GM12878 (cell line): ENCODE measurements around the gene DAB2.

ENCODE experiments used
- ASH2L ChIP-seq: fragments of 300-600, 200-600 bp; sonication (generic); IDR thresholded peaks from 2 replicates; pipeline ENCODE4 v1.6.1; 2017; ENCODE audit warnings: low read depth, mild to moderate bottlenecking, borderline replicate concordance
- GABPA ChIP-seq: IDR thresholded peaks from 2 replicates; pipeline ENCODE4 v1.6.1; 2014; ENCODE audit warnings: antibody characterized with exemption, low read depth, mild to moderate bottlenecking, inconsistent platforms
- POLR2A ChIP-seq: IDR thresholded peaks from 2 replicates; pipeline ENCODE4 v1.6.1; 2011; ENCODE audit warnings: low read depth, mild to moderate bottlenecking, low read length
- ZNF24 ChIP-seq: fragments of 450-650 bp; IDR thresholded peaks from 2 replicates; pipeline ENCODE4 v1.6.1; 2017; ENCODE audit warnings: antibody characterized with exemption, mild to moderate bottlenecking
- TF ChIP-seq, protein P1 (sequence below): IDR thresholded peaks from 2 replicates; pipeline ENCODE4 v1.6.1; 2011; ENCODE audit warnings: low read depth, mild to moderate bottlenecking, low read length, moderate library complexity, borderline replicate concordance; ENCODE audit errors: extremely low read depth

DNA sequence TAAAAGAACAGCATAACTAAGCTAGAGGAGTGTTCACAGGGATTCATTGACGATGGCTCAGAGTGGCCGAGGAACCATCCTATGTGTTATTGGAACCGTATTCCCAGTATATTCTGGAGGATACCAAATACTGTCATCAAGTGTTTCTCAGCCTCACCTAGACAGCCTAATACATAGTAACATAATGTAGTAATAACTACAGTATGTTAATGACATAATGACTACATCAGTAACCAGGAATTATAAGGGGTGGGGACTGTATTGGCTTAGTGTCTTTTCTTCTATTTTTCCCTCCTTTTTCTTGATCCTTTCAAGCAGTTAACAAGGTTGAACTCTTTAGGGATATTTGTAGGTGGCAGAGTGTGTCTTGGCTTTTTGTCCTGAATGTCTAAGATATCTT, 33.8 kb downstream of the DAB2 start:
- TF ChIP-seq ZNF24 (no peak), ASH2L (no peak), POLR2A (no peak), GABPA (no peak)
- TF ChIP-seq, protein P1, sequence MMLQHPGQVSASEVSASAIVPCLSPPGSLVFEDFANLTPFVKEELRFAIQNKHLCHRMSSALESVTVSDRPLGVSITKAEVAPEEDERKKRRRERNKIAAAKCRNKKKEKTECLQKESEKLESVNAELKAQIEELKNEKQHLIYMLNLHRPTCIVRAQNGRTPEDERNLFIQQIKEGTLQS: no peak
